ENCODE results near the gene PIM1.
A peak's percentile ranks its signal among the peaks of the same experiment; 100 is the strongest.
"Not testable (repeated sequence)": the region's sequence is repeated elsewhere in the genome, so short reads cannot be mapped to it uniquely, and the experiment has no call there.

PIM1 gene

GRCh38 chr6:37169496-37170272 lies at the start of gene PIM1:
Gene PIM1 (plus strand): TSS chr6:37170152. CDS start chr6:37170576, 424 bp downstream.
- DNase-seq (ENCODE audit: low read depth) = peak; percentile 100

GRCh38 chr6:37121556-37121955 lies 48.4 kb upstream of the PIM1 start:
- DNase-seq (ENCODE audit: low read depth) = no peak

DNA sequence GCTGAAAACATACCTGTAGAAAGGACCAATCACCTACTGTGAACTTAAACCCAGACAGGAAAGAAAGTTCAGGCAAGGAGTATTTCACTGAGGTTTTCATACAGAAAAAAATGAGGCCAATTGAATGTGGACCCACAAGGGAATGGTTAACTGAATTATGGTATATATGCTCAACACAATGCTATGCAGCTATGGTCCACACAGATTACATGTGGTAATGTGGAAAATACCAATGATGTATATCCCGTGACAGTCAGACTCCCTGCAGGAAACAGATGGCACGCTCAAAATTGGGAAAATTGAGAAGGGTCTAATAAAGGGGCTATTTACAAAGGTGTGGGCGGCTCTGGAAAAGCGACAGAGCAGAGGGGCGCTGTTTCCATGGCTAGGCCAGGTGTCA lies 47.1 kb upstream of the PIM1 start:
- no peak for DNase-seq (ENCODE audit: low read depth)

DNA sequence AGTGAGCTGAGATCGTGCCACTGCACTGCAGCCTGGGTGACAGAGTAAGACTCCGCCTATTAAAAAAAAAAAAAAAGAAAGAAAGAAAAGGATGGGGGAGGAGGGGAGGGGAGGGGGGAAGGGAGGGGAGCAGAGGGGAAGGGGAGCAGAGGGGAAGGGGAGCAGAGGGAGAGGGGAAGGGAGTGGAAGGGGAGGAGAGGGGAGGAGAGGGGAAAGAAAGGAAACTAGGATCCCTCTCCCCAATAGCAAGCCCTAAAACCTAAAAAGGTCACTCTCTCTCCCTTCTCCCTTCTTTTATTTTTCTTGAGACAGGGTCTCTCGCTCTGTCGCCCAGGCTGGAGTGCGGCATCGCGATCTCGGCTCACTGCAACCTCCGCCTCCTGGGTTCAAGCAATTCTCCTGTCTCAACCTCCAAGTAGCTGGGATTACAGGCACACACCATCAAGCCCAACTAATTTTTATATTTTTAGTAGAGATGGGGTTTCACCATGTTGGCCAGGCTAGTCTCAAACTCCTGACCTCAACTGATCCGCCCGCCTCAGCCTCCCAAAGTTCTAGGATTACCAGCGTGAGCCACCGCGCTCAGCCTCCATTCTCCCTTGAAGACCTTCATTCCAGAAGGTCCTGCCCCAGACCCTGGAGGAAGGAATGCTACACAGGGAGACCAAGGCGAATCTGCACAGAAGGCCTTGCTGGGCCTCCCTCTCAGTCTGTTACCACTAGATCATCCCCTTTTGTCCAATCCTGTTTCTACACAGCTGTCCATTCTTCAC lies 45.8 kb upstream of the PIM1 start:
- DNase-seq (ENCODE audit: low read depth) = no peak

GRCh38 chr6:37125774-37126492 lies 44.0 kb upstream of the PIM1 start:
- no peak for DNase-seq (ENCODE audit: low read depth)

DNA sequence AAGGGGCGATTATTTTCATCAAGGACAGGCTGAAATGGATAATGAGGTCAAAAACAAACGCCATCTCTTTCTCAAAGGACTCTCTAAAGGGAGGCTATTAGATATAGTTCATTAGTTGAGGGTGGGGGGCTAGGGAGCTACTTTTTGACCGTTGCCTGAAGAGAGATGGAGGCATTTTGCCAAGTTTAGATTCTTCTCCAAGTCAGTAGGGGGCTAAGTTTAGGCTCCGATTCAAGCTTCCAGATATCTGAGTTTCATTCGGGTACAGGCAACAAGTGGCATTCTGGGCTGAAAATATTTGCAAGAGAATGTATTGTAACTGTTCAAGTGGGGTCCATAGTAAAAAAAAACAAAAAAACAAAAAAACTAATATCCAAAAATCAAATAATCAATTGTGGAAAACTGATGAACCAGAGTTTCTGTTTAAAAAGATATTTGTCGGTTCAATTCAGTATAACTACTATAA lies 43.4 kb upstream of the PIM1 start:
- no peak for DNase-seq (ENCODE audit: low read depth)

- DNase-seq (ENCODE audit: low read depth) = no peak
Measured at GRCh38 chr6:37126961-37127616, 42.9 kb upstream of the PIM1 start.

DNA sequence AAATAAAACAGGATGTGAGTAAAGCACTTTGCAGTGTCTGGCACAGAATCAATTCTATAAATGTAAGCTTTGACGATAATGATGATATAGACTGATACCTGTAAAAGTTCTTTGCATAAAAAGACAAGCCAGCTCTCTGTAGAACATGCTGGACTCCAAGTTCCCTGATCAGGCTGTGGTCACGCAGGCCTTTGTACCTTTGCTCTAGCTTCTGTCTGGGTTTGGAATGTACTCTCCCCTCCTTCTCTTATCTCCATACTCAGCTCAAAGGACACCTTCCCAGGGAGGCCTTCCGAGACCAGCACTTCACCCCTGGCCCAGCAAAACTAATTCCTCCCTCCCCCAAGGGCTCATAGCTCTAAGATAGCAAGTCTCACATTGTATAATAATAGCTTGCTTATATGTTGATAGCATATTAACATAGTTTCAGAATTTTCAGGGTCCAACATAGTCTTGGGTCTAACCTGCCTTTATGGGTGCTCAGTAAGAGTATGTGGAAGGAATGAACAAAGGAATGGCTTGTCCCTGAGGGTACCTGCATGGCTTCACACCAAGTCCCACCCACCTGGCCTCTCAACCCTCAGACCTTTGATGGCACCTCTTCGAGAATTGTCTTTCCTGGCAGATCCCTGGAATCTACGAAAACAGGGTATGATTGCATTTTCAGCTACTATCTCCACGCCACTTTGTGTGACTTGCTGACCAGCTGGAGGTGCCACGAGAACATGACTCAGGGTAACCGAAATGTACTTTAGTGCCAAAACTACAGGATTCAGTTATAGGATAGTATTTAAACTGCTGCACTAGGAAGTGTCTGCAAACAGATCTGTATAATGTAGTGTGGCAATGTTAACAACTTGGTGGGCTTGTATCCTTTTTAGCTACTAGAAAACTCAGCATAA lies 41.7 kb upstream of the PIM1 start:
- no peak for DNase-seq (ENCODE audit: low read depth)

DNA sequence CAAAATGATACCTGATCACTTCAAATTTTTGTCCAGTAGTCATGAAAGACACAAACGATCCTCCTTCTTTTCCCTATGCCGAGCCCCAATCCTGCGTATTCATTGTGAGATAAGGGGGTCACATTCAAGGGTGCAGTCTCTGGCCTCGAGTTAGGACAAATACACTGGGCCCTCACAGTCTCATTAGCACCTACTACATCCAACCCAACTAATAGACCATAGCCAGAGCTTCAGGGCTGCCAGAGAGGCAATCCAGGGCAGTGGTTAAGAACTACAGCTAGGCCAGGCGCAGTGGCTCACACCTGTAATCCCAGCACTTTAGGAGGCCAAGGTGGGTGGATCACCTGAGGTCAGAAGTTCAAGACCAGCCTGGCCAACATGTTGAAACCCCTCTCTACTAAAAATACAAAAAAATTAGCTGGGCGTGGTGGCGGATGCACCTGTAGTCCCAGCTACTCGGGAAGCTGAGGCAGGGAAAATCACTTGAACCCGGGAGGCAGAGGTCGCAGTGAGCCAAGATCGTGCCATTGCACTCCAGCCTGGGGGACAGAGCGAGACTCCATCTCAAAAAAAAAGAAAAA lies 41.0 kb upstream of the PIM1 start:
- not testable (repeated sequence) for DNase-seq (ENCODE audit: low read depth)

- DNase-seq (ENCODE audit: low read depth) = no peak
Measured at GRCh38 chr6:37129566-37129965, 40.4 kb upstream of the PIM1 start.

DNA sequence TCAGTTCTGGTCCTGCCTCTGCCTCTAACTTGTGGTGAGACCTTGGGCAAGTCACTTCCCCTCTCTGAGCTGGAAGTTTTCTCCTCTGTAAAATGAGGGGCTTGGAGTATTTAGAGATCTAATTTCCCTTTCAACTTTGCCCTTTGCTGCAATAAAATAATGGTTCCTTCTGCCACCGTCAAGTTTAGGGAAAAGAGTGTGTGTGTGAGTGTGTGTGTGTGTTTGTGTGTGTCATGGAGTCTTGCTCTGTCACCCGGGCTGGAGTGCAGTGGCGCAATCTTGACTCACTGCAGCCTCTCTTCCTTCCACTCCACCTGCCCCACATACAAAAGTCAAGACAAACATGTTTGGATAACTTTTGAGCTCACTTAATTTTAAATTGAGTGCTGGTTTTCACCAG lies 39.2 kb upstream of the PIM1 start:
- no peak for DNase-seq (ENCODE audit: low read depth)

GRCh38 chr6:37131104-37131959 lies 38.6 kb upstream of the PIM1 start:
- DNase-seq (ENCODE audit: low read depth) = no peak

DNA sequence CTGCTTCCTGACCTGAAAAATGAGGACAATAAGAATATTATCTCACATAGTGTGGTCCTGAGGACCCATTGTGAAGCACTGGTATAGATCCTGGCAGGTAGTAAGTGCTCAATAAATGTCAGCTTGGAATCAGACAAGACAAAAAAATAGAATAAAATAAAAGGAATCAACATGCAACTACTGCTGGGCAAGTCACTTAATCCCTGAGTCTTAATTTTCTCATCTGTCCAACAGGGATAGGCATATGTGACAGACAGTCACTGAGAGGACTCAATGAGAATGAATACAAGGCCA lies 38.0 kb upstream of the PIM1 start:
- no peak for DNase-seq (ENCODE audit: low read depth)

DNA sequence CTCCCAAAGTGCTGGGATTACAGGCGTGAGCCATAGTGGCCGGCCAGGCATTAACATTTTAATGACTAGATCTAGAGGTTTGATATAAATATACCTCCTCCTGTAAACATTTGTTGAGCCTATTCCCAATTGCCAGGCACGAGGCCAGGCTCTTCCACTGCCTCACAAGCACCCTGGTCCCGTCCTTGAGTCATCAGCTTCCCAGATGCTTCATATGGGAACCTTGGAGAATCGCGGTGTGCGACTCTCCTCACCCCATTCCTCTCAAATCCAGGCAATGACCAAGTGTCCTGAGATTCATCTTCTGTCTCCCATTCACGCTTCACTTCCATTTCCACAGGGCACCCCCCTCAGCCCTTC lies 35.9 kb upstream of the PIM1 start:
- DNase-seq (ENCODE audit: low read depth) = no peak

DNA sequence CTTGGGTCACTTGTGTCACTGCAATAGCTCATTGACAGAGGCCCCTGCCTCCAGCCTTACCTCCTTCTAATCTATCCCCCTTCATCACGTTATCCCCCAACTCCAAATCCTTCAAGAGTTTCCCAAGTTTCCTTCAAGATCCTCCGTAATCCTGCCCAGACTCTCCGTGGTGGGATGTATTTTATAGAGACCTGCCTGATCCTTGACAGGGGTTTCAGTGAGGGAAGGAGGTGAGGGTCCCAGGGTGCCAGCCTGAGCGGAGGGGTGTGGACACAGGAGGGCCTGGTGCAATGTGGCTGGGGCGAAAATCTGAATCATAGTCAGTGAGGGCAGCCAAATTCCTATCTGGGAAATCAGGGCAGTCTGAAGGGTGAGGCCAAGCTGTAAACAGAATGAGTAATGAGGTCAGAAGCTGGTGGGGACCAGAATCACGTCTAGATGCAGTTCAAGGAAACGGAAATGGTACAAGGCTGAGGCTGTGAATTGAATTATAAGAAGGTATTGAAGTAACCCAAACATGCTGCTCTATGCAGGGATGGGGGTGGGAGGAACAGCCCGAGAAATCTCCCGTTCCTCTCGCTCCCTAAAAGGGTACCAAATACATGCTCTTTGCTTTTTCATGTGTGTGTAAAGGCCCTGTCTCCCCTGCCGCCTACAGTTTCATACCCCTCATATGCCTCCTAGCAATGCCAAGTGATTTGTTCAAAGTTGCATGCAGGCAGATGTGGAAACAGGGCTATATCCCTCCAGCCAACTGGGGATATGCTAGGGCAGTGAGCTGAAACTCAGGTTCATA lies 35.4 kb upstream of the PIM1 start:
- DNase-seq (ENCODE audit: low read depth) = no peak

GRCh38 chr6:37135835-37136694 lies 33.9 kb upstream of the PIM1 start:
- no peak for DNase-seq (ENCODE audit: low read depth)

DNA sequence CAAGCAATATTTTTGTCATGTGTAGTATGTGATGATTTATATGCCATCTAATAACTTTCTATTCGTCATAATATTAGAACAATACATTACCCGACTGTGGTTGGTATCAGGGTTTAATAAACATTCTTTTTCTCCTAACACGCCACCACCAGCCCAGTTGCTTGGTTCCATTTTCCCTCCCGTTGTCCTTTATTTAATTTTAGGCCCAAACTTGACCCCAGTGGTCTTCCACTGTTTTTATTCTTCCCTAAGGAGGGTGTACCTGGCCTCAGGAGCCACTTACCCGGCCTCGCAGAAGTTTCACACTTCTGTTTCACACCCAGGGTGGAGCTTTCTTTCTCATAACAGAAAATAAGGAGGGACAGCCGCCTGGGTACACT lies 33.1 kb upstream of the PIM1 start:
- DNase-seq (ENCODE audit: low read depth) = no peak
